NCI-H460 (cell line): ENCODE results near the gene TMEM140. TPM values are rescaled to one million over a fixed set of nuclear protein-coding genes. Genes with fewer than 3 reads are reported as not detected.
"Not testable (repeated sequence)": the region's sequence is repeated elsewhere in the genome, so short reads cannot be mapped to it uniquely, and the experiment has no call there.

Experiments used
- DNase-seq: peaks from one replicate; pipeline ENCODE4 v3.0.0-alpha.2; 2016; ENCODE audit warnings: low read depth; ENCODE audit errors: extremely low read depth
- polyA plus RNA-seq: library from polyadenylated mRNA; depleted of rRNA; stranded (reverse); fragments of >200 nt; gene quantifications from 2 replicates; pipeline ENCODE4 v1.2.3, GENCODE V29; 2014; cell fraction: nucleus; rRNA removed
- total RNA-seq: library from RNA; depleted of rRNA; stranded (reverse); fragments of >200 nt; shearing (Covaris generic); gene quantifications from 2 replicates; pipeline ENCODE4 v1.2.3, GENCODE V29; 2014; rRNA removed

Gene TMEM140
- total RNA-seq: 0.89 and 1.3 TPM in 2 replicates
- polyA plus RNA-seq: 0.18 TPM in 1 of 2 replicates, not detected in the other

DNA sequence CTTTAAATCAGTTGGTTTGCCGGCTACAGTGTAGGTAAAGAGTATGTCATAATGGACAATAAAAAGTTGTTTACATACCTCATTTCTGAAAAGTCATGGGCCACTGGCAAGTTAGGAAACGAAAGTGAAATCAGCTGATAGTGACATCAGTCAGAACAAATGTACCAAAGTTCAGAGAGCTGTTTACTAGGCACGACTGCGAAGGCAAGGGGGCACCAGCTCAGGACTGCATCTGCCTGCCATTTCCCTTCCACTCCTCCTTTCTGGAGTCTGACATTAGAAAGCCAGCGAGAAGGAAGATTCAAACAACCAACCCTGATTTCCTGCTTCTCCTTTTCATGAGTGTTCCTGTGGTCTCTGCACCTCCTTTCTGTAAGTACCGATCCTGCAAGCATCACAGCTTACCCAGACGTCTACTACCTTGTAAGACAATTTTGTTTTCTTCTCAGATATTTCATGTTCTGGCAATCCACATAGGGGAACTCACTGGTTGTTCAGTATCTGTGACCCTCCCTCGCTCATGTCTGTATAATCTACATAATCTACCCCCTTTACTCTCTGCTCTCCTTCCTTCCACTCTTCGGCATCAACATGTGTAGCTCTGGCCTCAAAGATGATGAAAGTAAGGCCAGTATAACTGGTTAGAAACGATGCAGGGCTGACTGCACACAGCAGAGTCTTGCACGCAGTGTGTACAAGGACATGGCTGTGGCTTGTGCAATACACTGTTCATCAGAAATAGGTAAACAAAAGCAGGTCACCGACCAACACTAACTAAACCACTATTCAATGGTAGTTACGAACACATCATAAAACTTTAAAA is at the start of gene TMEM140:
TMEM140 (plus strand) TSS at position 174 of the 823 bp plus-strand sequence. CDS start 16,370 bp downstream, outside the sequence.
- peak; percentile 28 for DNase-seq

DNA sequence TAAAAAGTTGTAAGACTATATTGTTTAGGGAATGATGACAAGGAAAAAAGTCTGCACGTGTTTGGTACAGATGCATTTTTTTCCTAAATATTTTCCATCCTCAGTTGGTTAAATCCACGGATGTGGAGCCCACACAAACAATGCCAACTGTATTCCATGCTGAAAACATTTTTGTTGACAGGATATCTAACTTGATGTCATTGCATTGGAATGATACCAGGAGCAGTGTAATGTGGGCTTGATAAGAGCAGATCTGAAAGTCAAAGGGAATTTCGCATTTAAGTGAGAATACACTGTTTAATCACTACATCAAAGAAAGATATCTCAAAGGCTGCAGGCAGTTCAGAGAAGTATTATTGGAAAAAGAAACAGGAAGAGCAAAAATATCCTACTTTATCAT is 49.5 kb upstream of the TMEM140 start:
- peak; percentile 52 for DNase-seq

DNA sequence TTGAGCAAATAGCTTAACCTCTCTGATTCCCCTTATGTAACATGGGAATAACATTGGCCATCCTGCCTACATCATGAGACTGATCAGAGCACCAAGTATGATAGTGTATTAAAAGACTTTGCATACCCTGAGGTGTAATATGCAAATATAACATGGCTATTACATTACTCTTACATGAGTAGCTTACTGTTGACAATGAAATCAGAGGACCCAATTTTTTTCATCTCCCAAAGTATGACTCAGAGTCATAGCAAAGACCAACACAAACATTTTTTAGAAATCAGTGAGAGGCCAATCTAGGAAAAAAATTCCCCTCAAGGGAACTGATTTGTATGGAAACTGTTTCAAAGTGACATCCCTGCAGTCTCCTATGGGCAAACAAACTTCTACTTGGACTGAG is 47.0 kb upstream of the TMEM140 start:
- no peak for DNase-seq

DNA sequence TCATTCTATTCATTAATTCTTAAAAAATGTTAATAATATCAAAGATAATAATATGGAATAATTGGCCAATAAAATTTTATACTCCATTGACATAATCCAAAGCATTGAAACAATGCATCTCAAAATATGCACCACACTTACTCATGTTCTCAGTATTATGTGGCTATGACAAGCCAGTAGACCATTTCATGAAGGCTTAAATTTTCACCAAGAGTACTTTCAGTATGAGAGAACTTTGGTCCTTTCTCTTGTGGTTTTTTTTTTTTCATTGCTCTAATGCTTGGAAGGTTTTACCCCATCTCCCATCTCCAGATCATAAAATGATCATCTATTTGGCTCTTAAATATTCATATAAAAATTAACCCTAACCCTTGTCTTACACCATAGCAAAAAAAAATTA is 45.5 kb upstream of the TMEM140 start:
- no peak for DNase-seq

DNA sequence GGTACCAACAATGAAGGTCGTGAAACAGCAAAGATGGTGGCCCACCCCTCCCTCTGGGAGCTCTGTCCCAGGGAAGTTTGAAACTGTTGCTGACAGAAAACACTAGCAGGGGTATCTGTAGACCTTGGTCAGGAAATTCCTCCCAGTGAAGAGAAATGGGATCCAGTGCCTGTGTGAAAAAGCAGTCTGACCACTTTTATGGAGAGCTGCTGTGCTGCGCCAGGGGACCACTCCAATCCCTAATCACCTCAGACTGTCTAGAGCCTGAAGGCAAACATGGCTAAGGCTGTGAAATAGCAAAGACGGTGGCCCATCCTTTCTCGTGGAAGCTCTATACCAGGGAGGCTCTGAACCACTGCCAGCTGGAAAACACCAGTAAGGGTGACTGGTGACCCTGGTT is 38.3 kb upstream of the TMEM140 start:
- no peak for DNase-seq

DNA sequence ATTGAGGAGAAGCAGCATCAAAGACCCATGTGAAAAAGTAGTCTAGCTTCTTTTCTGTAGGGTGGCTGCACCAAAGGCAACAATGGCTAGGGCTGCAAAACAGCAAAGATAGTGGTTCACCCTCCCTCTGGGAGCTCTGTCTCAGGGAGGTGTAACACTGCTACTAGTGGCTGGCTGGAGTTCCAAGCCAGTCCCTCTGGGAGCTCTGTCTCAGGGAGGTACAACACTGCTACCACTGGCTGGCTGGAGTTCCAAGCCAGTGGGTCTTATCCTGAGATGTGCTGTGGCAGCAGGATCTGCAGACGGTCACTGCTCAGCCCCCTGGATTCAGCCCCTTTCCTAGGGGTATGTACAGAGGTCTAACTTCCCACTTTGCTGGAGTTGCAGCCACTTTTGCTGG is 37.9 kb upstream of the TMEM140 start:
- DNase-seq: no peak

DNA sequence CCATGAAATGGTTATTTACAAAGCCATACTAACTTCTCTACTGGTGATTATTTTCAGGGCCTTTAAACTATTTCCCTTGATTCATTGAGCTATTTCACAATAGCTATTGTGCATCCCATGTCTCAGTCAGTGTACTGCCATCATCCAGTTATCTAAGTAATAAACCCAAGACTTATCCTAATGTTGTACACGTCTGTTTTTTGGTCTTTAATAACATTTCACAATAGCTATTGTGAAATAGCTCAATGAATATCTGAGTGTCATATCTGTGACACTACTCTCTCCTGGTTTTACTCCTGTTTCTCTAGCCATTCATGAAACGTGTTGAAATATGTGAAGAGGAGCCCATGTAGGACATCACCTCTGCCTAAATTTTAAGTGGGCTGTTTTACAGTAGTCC is 36.5 kb upstream of the TMEM140 start:
- DNase-seq: no peak

DNA sequence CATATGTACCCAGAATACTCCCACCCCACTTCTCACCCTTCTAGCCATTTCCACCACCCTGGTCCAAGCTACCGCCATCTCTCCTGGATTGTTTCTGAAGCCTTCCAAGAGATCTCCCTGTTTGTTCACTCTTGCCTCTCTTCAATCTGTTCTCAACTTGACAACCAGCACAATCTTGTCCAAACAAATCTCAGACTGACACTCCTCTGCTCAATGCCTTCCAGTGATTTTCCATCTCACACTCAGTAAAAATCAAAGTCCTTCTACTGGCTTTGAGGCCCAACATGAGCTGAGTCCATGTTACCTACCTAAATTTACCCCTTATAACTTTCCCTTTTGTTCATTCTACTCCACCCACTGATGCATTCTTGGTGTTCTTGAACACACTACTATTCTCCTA is 33.2 kb upstream of the TMEM140 start:
- DNase-seq: no peak

DNA sequence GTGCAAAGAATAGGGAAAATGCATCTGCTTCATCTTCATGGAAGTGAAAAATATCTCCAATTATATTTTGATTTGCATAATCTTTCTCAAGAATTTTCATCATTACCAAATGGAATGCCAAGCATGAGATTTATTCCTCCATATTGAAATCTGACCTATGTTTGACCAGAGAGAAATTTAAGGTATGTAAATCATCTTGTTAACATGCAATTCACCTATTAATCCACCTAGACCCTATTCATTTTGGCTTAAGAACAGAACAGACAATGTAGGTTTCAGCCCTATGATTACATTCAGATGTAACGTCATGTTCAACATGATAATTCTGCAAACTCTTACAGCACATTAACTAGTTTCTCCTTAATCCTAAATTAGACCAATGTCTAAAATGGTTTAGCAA is 30.8 kb upstream of the TMEM140 start:
- no peak for DNase-seq

DNA sequence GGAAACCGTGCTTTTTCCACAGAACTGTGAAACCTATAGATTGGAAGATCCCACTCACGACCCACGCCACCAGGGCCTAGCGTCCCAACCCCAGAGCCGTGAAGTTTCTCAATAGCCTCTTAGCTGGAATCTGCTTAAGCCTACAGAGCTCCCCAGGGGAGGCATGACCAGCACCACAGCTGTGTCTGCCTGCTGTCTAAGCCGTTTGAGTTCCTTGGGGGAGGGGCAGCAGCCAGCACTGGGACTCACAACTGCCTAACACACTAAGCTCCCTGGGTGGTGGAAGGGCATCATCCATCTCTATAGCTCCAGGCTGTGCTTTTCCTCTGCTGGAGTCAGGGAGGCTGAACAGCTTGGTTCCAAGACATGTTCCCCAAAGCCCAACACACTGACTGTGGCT is 26.0 kb upstream of the TMEM140 start:
- DNase-seq: no peak

DNA sequence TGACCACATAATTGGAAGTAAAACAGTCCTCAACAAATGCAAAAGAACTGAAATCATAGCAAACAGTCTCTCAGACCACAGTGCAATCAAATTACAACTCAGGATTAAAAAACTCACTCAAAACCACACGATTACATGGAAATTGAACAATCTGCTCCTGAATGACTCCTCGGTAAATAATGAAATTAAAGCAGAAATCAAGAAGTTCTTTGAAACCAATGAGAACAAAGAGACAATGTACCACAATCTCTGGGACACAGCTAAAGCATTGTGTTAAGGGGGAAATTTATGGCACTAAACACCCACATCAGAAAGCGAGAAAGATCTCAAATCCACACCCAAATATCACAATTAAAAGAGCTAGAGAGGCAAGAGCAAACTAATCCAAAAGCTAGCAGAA is 23.2 kb upstream of the TMEM140 start:
- DNase-seq: not testable (repeated sequence)

DNA sequence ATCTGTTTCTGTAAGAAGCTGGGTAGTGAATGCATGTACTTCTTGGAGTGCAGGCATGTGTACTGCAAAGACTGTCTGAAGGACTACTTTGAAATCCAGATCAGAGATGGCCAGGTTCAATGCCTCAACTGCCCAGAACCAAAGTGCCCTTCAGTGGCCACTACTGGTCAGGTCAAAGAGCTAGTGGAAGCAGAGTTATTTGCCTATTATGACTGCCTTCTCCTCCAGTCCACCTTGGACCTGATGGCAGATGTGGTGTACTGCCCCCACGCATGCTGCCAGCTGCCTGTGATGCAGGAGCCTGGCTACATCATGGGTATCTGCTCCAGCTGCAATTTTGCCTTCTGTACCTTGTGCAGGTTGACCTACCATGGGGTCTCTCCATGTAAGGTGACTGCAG is 18.9 kb upstream of the TMEM140 start:
- no peak for DNase-seq

DNA sequence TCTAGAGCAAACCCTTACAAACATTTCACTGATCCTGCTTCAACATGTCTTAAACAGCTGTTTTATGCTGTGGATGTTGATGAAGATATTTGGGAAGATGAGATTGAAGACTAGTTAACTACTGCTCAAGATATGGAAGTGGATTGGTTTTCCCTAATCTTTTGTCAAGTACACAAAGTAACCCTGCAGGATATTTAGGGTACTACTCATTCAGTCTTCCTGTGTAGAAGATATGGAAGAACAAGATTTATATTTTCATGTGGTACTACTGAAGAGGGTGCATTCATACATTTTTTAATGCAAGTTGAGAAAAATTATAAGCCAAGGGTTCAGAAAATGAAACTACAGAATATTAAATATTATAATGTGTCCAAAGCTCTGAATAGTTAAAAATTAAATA is 18.3 kb upstream of the TMEM140 start:
- DNase-seq: no peak

DNA sequence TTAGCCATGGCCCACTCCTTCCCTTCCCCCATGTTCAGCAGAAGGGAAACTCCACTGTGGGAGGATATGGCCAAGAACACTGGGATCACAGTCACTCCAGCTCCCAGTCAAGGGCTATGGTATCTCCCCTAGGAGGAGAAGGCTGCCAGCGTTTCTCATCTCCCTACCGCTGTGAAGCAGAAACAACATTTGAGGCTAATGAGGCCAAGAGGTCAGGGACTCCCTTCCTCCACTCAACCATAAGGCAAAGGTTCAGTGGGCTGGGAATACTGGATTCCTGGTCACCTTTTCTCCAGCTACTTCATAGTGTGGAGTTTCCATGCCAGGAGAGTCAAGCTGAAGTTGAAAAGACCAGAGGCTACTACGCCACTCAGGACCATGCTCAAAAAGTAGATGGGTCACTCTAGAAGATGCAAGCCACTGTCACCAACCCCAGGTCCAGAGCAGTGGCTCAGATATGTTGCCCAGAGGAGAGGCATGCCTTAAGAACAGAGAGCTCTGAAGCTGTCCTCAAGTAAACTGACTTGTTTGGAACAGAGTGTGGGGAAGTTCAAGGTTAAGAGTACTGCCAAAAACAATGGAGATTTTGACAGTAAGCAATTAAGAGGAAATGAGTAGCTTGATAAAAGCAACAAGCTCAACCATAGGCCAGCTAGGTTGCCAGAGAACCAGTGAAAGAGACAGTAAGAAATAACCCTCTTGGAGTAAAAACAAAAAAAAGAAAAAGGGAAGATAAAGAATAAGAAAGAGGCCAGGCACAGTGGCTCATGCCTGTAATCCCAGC is 3.8 kb upstream of the TMEM140 start:
- DNase-seq: no peak

DNA sequence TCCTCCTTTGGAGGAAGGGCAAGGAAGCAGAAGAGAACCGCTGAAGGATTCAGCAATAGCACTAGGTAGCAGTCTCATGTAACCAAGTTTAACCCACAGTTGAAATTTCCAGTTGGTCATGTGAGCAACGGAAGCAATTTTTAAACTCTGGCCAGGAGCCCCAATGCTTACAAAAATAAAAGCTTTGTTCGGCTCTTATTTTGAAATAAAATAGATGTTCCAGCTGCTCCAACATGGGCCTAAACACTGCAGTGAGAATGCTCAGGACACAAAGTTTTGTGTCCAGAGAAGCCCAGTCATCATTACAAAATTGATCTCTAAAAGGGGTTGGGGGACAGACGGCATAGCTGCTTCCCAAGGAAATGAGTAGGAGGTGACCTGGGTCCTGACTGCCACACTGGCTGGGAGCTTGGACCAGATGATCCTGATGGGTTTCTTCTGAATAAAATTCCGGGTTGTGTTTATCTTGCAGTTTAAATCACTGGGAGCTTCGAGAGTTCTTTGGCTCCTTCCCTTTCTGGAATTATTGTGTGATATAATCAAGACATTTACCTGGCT is 452 bp upstream of the TMEM140 start:
- DNase-seq: no peak

DNA sequence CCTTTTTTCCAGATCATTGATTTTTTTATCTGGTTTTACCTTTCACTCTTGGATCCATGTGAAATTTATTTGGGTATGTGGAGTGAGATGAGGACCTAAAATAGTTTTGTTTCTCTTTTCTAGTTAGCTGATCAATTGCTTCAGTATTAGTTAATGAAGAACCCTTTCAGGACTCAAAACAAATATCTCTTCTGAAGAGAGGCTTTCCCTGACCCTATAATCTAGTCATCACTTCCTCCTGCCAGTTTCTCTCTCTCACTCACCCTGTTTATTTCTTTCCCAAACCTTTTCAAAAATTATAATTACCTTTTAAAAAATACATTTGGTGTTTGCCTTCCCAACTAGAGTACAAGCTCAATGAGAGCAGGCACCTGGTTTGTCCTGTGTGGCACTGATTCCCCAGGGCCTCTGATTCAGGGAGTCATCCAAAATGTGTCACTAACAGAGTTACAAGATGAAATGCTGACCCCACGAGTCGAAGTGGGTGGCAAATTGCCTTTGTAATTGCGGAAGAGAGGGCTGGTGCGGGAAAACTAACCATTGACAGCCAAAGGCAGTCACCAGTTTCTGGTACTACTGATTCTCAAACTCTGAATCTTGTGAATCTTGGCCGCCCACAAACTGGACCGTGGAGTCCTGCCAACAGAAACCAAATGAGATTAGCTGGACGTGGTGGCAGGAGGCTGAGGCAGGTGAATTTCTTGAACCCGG is 2.4 kb downstream of the TMEM140 start:
- no peak for DNase-seq

DNA sequence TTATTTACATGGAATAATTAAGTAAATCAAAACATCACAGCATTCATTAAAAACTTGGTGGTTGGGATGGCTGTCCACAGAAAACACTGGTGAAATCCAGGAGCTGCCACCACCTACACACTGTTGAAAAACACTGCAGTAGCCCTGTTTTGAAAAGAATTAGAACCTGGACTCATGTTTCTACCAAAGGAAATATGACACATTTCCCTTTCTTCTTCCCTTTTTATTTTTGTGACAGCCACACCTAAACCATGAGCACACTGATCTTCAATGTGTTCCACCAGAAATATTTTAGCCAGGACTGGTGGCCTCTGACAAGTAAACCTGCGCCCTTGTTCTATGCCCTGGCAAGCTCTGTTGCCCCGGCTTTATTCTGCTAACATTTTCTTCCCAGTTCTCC is 3.3 kb downstream of the TMEM140 start:
- DNase-seq: no peak

DNA sequence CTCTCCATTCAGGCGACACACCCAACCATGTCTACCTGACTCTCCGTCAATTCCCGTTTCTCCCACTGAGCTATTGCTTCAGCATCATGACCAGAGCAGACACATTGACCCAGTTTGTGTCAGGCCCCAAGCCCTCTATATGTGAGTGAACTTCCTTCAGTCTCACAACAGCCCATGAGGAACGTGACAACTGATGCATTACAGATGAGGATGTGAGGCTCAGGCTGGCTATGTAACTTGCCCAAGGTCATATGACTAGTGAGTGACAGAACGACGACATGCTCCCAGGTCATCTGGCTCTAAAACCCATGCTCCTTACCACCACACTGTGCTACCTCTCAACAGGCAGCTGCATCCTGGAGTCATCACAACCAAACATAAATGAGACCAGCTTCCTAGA is 3.7 kb downstream of the TMEM140 start:
- no peak for DNase-seq

DNA sequence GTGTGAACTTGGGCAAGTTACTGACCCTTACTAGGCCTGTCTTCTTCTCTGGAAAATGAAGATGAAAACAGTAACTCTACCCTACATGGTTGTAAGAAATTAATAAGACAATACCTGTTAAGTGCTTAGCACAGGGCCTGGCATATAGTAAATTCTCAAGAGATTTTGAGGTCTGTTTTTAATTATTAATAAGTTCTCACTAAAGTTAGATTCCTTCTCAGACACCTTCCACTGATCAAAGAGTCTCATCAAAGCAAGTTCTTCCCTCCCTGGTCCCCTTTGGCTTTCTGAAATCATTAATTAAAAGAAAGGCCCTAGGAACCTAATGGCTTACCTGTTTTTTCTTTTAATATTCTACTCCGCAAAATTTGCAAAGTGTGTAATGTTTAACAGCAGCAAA is 4.6 kb downstream of the TMEM140 start:
- no peak for DNase-seq

DNA sequence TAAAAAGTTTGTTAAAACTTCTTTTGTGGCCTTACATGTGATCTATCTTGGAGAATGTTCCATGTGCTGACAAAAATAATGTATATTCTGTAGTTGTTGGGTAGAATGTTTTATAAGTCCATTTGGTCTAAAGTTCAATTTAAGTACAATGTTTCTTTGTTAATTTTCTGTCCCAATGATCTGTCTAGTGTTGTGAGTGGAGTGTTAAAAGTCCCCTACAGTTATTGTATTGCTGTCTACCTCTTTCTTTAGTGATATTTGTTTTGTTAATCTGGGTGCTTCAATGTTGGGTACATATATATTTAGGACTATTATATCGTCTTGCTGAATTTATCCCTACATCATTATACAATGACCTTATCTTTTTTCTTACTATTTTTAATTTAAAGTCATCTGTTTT is 6.9 kb downstream of the TMEM140 start:
- no peak for DNase-seq

DNA sequence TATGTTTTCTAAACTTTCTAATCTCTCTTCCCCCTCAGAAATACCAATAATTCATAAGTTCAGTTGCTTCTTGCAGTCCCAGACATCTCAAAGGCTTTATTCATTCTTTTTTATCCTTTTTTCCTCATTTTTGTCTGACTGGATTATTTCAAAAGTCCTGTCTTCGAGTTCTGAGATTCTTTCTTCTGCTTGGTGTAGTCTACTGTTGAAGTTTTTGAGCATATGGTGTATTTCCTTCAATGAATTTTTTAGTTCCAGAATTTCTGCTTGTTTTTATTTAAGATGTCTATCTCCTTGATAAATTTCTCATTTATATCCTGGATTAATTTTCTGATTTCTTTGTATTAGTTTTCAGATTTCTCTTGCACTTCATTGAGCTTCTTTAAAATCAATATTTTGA is 8.4 kb downstream of the TMEM140 start:
- no peak for DNase-seq
